Loucy (cell line): ENCODE data around the gene FBXO11.

Experiments used
- H2AFZ ChIP-seq: fragments of 200-600 bp; sonication (generic); 2 replicates; pipeline ENCODE4 v1.6.0; 2016; ENCODE audit warnings: antibody characterized with exemption, mild to moderate bottlenecking, low read length, moderate library complexity
- H3F3A ChIP-seq: fragments of 200-600 bp; 2 replicates; pipeline ENCODE4 v1.6.0; 2016; ENCODE audit warnings: antibody characterized with exemption, low read depth, mild to moderate bottlenecking
- H3K27me3 ChIP-seq: fragments of 200-600 bp; sonication (generic); 2 replicates; pipeline ENCODE4 v1.6.1; 2014; ENCODE audit warnings: low read length, mild to moderate bottlenecking; ENCODE audit not compliant: insufficient read depth, poor library complexity, severe bottlenecking
- H3K36me3 ChIP-seq: fragments of 200-600 bp; sonication (generic); 2 replicates; pipeline ENCODE4 v1.6.1; 2016; ENCODE audit warnings: low read length; ENCODE audit not compliant: insufficient read depth
- H3K4me1 ChIP-seq: fragments of 200-600 bp; sonication (generic); 2 replicates; pipeline ENCODE4 v1.5.1; 2014; ENCODE audit warnings: low read length, mild to moderate bottlenecking; ENCODE audit not compliant: insufficient read depth, poor library complexity, severe bottlenecking
- H3K4me2 ChIP-seq: fragments of 200-600 bp; sonication (generic); 2 replicates; pipeline ENCODE4 v1.6.0; 2014; ENCODE audit warnings: antibody characterized with exemption, low read length, low read depth, mild to moderate bottlenecking; ENCODE audit not compliant: poor library complexity, severe bottlenecking
- H3K4me3 ChIP-seq: fragments of 200-600 bp; sonication (generic); 2 replicates; pipeline ENCODE4 v1.5.1; 2014; ENCODE audit warnings: low read length, mild to moderate bottlenecking, mixed read lengths; ENCODE audit not compliant: poor library complexity, severe bottlenecking
- H3K79me2 ChIP-seq: fragments of 200-600 bp; sonication (generic); 2 replicates; pipeline ENCODE4 v1.6.1; 2014; ENCODE audit warnings: low read length; ENCODE audit not compliant: insufficient read depth
- H3K9ac ChIP-seq: fragments of 200-600 bp; sonication (generic); 2 replicates; pipeline ENCODE4 v1.6.0; 2014; ENCODE audit warnings: mild to moderate bottlenecking, low read depth, low read length, moderate library complexity; ENCODE audit not compliant: poor library complexity, severe bottlenecking
- H3K9me2 ChIP-seq: fragments of 200-600 bp; sonication (generic); replicated peaks from 2 replicates; pipeline ENCODE4 v1.6.1; 2016; ENCODE audit warnings: low read depth, low read length, mixed read lengths
- H3K9me3 ChIP-seq: fragments of 200-600 bp; sonication (generic); 2 replicates; pipeline ENCODE4 v1.6.1; 2014; ENCODE audit warnings: mild to moderate bottlenecking, antibody characterized with exemption, low read length, low read depth; ENCODE audit not compliant: insufficient read depth
- H4K20me1 ChIP-seq: fragments of 200-600 bp; sonication (generic); 2 replicates; pipeline ENCODE4 v1.6.0; 2014; ENCODE audit warnings: antibody characterized with exemption, low read length, mild to moderate bottlenecking; ENCODE audit not compliant: insufficient read depth, poor library complexity, severe bottlenecking
- CTCF ChIP-seq: fragments of 200-600 bp; sonication (generic); conservative IDR thresholded peaks from 2 replicates; pipeline ENCODE4 v1.5.1; 2014; ENCODE audit warnings: mild to moderate bottlenecking, antibody characterized with exemption, low read length
- EZH2phosphoT487 ChIP-seq: fragments of 200-600 bp; IDR thresholded peaks from 2 replicates; pipeline ENCODE4 v1.6.1; 2018; ENCODE audit warnings: antibody characterized with exemption, mild to moderate bottlenecking, moderate library complexity, borderline replicate concordance

Gene FBXO11

GRCh38 chr2:47782671-47783485 lies 123.4 kb downstream of the FBXO11 start, which contains the start of gene MSH6:
Gene MSH6, plus strand, starts transcription at chr2:47783145. Its CDS starts 89 bp downstream, at chr2:47783234.
- Histone ChIP-seq H3K9ac (peak within 1 kb of the TSS; percentile 95), H3F3A (peaks cover 5% of the 10 kb centered on the region; the same call in 1 of the 2 replicates), H3K9me2 (no peaks in the 10 kb centered on the region), H3K4me2 (peak within 1 kb of the TSS; percentile 83), H4K20me1 (peaks cover 47% of the 10 kb centered on the region), H2AFZ (peak within 1 kb of the TSS; percentile 99), H3K27me3 (no peaks in the 10 kb centered on the region), H3K36me3 (no peaks in the 10 kb centered on the region), H3K4me1 (peaks cover 34% of the 10 kb centered on the region), H3K9me3 (no peaks in the 10 kb centered on the region), H3K4me3 (peak within 1 kb of the TSS; percentile 84), H3K79me2 (peaks cover 41% of the 10 kb centered on the region)
- TF ChIP-seq CTCF (no peak), EZH2phosphoT487 (no peak)

GRCh38 chr2:47782381-47782670 lies 124.0 kb downstream of the FBXO11 start:
- peaks cover 29% of the 10 kb centered on the region for H3K4me1 ChIP-seq
- no peak for TF ChIP-seq EZH2phosphoT487
- no peak for TF ChIP-seq CTCF
- H3K4me3 ChIP-seq = peak overlapping the region; percentile 84
- H3K9ac ChIP-seq = peak overlapping the region; percentile 95
- peak overlapping the region; percentile 71 for H3K4me2 ChIP-seq
- no peaks in the 10 kb centered on the region for H3K27me3 ChIP-seq
- peaks cover 41% of the 10 kb centered on the region for H4K20me1 ChIP-seq
- peaks cover 36% of the 10 kb centered on the region for H3K79me2 ChIP-seq
- peaks cover 5% of the 10 kb centered on the region; the same call in 1 of the 2 replicates for H3F3A ChIP-seq
- H3K9me2 ChIP-seq = no peaks in the 10 kb centered on the region
- no peaks in the 10 kb centered on the region for H3K36me3 ChIP-seq
- no peaks in the 10 kb centered on the region for H3K9me3 ChIP-seq
- peak overlapping the region; percentile 99 for H2AFZ ChIP-seq

GRCh38 chr2:47779426-47779790 lies 126.9 kb downstream of the FBXO11 start:
- TF ChIP-seq CTCF (no peak), EZH2phosphoT487 (no peak)
- no peak overlapping the region for H2AFZ ChIP-seq
- H3F3A ChIP-seq = 0 out of 2 replicates have a peak, but pooled peaks cover 5% of the 10 kb centered on the region
- H4K20me1 ChIP-seq = peaks cover 12% of the 10 kb centered on the region
- no peak overlapping the region for H3K4me2 ChIP-seq
- no peaks in the 10 kb centered on the region for H3K36me3 ChIP-seq
- no peaks in the 10 kb centered on the region for H3K9me2 ChIP-seq
- peaks cover 6% of the 10 kb centered on the region for H3K79me2 ChIP-seq
- peaks cover 3% of the 10 kb centered on the region for H3K4me1 ChIP-seq
- no peaks in the 10 kb centered on the region for H3K27me3 ChIP-seq
- no peak overlapping the region for H3K4me3 ChIP-seq
- no peaks in the 10 kb centered on the region for H3K9me3 ChIP-seq
- no peak overlapping the region for H3K9ac ChIP-seq
